SK-N-SH treated with all-trans-retinoic acid at 6 μM for 48 hours (cell line): Measurements from ENCODE around the gene TMEM119.

Experiments used
- ARNTL ChIP-seq: fragments of 450-650 bp; formaldehyde crosslinking; IDR thresholded peaks from 2 replicates; pipeline ENCODE4 v1.5.0; 2020; ENCODE audit warnings: low read depth, mild to moderate bottlenecking, moderate library complexity, borderline replicate concordance
- BACH2 ChIP-seq: fragments of 250-450 bp; sonication (Bioruptor Pico); IDR thresholded peaks from 2 replicates; pipeline ENCODE4 v1.9.0; 2021; ENCODE audit warnings: mild to moderate bottlenecking, borderline replicate concordance
- ESRRG ChIP-seq: fragments of 250-450 bp; sonication (Bioruptor Pico); IDR thresholded peaks from 2 replicates; pipeline ENCODE4 v1.6.1; 2021; ENCODE audit warnings: mild to moderate bottlenecking
- GLIS3 ChIP-seq: fragments of 250-450 bp; sonication (Bioruptor Pico); IDR thresholded peaks from 2 replicates; pipeline ENCODE4 v1.5.0; 2020; ENCODE audit warnings: mild to moderate bottlenecking, moderate library complexity
- ISL1 ChIP-seq: fragments of 250-450 bp; sonication (Bioruptor Pico); IDR thresholded peaks from 2 replicates; pipeline ENCODE4 v2.1.2; 2022; ENCODE audit warnings: mild to moderate bottlenecking, moderate library complexity
- SNAI2 ChIP-seq: fragments of 250-450 bp; sonication (Bioruptor Pico); IDR thresholded peaks from 2 replicates; pipeline ENCODE4 v1.5.0; 2020; ENCODE audit warnings: mild to moderate bottlenecking, moderate library complexity
- TCF4 ChIP-seq: fragments of 250-450 bp; sonication (Bioruptor Pico); IDR thresholded peaks from 2 replicates; pipeline ENCODE4 v1.8.0; 2021; ENCODE audit warnings: mild to moderate bottlenecking, moderate library complexity, borderline replicate concordance
- ZFP3 ChIP-seq: fragments of 250-450 bp; sonication (Bioruptor Pico); IDR thresholded peaks from 2 replicates; pipeline ENCODE4 v1.5.0; 2020; ENCODE audit warnings: mild to moderate bottlenecking, moderate library complexity
- ZFP30 ChIP-seq: fragments of 450-650 bp; formaldehyde crosslinking; IDR thresholded peaks from 2 replicates; pipeline ENCODE4 v1.5.0; 2022; ENCODE audit warnings: mild to moderate bottlenecking, moderate library complexity
- ZNF565 ChIP-seq: fragments of 450-650 bp; formaldehyde crosslinking; conservative IDR thresholded peaks from 2 replicates; pipeline ENCODE4 v1.5.0; 2020; ENCODE audit warnings: low read depth, mild to moderate bottlenecking, moderate library complexity
- TF ChIP-seq, protein P1 (sequence below): fragments of 250-450 bp; sonication (Bioruptor Pico); IDR thresholded peaks from 2 replicates; pipeline ENCODE4 v1.5.1; 2020; ENCODE audit warnings: low read depth, mild to moderate bottlenecking, moderate library complexity
- TF ChIP-seq, protein P2 (sequence below): fragments of 250-450 bp; sonication (Bioruptor Pico); IDR thresholded peaks from 2 replicates; pipeline ENCODE4 v1.5.0; 2020; ENCODE audit warnings: mild to moderate bottlenecking, moderate library complexity
- TF ChIP-seq, protein P3 (sequence below): fragments of 250-450 bp; sonication (Bioruptor Pico); IDR thresholded peaks from 2 replicates; pipeline ENCODE4 v1.8.0; 2021; ENCODE audit warnings: low read depth, mild to moderate bottlenecking, moderate library complexity, borderline replicate concordance
- TF ChIP-seq, protein P4 (sequence below): fragments of 250-450 bp; sonication (Bioruptor Pico); IDR thresholded peaks from 2 replicates; pipeline ENCODE4 v1.8.0; 2020; ENCODE audit warnings: mild to moderate bottlenecking, moderate library complexity, borderline replicate concordance

DNA sequence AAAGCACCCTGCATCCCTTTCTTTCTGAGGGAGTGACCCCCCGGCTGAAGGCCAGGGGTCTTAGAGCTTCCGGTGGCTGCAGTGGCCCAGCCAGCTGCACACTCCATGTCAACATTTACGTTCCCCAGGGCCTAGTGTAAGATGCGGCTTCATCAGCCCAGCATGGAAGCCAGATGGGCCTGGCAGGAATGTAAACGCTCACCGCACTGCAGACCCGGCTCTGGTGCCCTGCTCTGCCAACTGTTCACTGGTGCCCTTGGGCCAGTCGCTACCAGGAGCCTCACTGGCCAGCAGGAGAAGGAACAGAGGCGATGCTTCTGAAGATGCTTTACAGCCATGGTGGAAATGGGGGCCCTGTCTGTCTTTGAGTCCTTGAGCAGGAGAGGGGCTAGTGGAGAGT is 8.6 kb upstream of the TMEM119 start:
- TF ChIP-seq SNAI2 (CRISPR knock-in tag) (no peak), ZFP3 (no peak), ARNTL (CRISPR knock-in tag) (no peak), TCF4 (CRISPR knock-in tag) (no peak), ZFP30 (CRISPR knock-in tag) (no peak), GLIS3 (CRISPR knock-in tag) (no peak), ISL1 (CRISPR knock-in tag) (no peak), BACH2 (CRISPR knock-in tag) (no peak), ZNF565 (no peak), ESRRG (CRISPR knock-in tag) (no peak)
- TF ChIP-seq, protein P1, sequence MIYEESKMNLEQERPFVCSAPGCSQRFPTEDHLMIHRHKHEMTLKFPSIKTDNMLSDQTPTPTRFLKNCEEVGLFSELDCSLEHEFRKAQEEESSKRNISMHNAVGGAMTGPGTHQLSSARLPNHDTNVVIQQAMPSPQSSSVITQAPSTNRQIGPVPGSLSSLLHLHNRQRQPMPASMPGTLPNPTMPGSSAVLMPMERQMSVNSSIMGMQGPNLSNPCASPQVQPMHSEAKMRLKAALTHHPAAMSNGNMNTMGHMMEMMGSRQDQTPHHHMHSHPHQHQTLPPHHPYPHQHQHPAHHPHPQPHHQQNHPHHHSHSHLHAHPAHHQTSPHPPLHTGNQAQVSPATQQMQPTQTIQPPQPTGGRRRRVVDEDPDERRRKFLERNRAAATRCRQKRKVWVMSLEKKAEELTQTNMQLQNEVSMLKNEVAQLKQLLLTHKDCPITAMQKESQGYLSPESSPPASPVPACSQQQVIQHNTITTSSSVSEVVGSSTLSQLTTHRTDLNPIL (CRISPR knock-in tag) = no peak
- TF ChIP-seq, protein P2, sequence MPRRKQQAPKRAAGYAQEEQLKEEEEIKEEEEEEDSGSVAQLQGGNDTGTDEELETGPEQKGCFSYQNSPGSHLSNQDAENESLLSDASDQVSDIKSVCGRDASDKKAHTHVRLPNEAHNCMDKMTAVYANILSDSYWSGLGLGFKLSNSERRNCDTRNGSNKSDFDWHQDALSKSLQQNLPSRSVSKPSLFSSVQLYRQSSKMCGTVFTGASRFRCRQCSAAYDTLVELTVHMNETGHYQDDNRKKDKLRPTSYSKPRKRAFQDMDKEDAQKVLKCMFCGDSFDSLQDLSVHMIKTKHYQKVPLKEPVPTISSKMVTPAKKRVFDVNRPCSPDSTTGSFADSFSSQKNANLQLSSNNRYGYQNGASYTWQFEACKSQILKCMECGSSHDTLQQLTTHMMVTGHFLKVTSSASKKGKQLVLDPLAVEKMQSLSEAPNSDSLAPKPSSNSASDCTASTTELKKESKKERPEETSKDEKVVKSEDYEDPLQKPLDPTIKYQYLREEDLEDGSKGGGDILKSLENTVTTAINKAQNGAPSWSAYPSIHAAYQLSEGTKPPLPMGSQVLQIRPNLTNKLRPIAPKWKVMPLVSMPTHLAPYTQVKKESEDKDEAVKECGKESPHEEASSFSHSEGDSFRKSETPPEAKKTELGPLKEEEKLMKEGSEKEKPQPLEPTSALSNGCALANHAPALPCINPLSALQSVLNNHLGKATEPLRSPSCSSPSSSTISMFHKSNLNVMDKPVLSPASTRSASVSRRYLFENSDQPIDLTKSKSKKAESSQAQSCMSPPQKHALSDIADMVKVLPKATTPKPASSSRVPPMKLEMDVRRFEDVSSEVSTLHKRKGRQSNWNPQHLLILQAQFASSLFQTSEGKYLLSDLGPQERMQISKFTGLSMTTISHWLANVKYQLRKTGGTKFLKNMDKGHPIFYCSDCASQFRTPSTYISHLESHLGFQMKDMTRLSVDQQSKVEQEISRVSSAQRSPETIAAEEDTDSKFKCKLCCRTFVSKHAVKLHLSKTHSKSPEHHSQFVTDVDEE (CRISPR knock-in tag) = no peak
- TF ChIP-seq, protein P3, sequence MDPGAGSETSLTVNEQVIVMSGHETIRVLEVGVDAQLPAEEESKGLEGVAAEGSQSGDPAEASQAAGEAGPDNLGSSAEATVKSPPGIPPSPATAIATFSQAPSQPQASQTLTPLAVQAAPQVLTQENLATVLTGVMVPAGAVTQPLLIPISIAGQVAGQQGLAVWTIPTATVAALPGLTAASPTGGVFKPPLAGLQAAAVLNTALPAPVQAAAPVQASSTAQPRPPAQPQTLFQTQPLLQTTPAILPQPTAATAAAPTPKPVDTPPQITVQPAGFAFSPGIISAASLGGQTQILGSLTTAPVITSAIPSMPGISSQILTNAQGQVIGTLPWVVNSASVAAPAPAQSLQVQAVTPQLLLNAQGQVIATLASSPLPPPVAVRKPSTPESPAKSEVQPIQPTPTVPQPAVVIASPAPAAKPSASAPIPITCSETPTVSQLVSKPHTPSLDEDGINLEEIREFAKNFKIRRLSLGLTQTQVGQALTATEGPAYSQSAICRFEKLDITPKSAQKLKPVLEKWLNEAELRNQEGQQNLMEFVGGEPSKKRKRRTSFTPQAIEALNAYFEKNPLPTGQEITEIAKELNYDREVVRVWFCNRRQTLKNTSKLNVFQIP (CRISPR knock-in tag) = no peak
- TF ChIP-seq, protein P4, sequence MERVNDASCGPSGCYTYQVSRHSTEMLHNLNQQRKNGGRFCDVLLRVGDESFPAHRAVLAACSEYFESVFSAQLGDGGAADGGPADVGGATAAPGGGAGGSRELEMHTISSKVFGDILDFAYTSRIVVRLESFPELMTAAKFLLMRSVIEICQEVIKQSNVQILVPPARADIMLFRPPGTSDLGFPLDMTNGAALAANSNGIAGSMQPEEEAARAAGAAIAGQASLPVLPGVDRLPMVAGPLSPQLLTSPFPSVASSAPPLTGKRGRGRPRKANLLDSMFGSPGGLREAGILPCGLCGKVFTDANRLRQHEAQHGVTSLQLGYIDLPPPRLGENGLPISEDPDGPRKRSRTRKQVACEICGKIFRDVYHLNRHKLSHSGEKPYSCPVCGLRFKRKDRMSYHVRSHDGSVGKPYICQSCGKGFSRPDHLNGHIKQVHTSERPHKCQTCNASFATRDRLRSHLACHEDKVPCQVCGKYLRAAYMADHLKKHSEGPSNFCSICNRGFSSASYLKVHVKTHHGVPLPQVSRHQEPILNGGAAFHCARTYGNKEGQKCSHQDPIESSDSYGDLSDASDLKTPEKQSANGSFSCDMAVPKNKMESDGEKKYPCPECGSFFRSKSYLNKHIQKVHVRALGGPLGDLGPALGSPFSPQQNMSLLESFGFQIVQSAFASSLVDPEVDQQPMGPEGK (CRISPR knock-in tag) = no peak
